Measurements from ENCODE around the gene GRIA3. TPM values are rescaled to one million over a fixed set of nuclear protein-coding genes. Genes with fewer than 3 reads are reported as not detected.

Gene GRIA3
- total RNA-seq, 1 donor from 2014 or later: 1.4 TPM

- H3K27ac Mint-ChIP-seq (ENCODE audit: unreplicated experiment): no peak overlapping the region
- H3K4me3 Mint-ChIP-seq: no peak overlapping the region
- H3K27me3 Mint-ChIP-seq (ENCODE audit: low read depth): no peaks in the 10 kb centered on the region
- peaks cover 5% of the 10 kb centered on the region for H3K36me3 Mint-ChIP-seq (ENCODE audit: low read depth)
- no peaks in the 10 kb centered on the region for H3K4me1 Mint-ChIP-seq
- no peak for TF ChIP-seq CTCF (conservative IDR thresholded peaks at IDR 0.05)
- H3K9me3 Mint-ChIP-seq: peaks cover 9% of the 10 kb centered on the region
- DNase-seq (ENCODE audit: low read depth, low spot score): no peak
These were observed 79.2 kb downstream of the GRIA3 start for GRCh38 chrX:123263270-123263669.

- H3K4me1 Mint-ChIP-seq: peaks cover 1% of the 10 kb centered on the region
- peaks cover 5% of the 10 kb centered on the region for H3K36me3 Mint-ChIP-seq (ENCODE audit: low read depth)
- no peak for TF ChIP-seq CTCF (conservative IDR thresholded peaks at IDR 0.05)
- H3K9me3 Mint-ChIP-seq: peaks cover 11% of the 10 kb centered on the region
- no peaks in the 10 kb centered on the region for H3K27me3 Mint-ChIP-seq (ENCODE audit: low read depth)
- DNase-seq (ENCODE audit: low read depth, low spot score): no peak
- no peak overlapping the region for H3K27ac Mint-ChIP-seq (ENCODE audit: unreplicated experiment)
- no peak overlapping the region for H3K4me3 Mint-ChIP-seq
These were observed 79.7 kb downstream of the GRIA3 start for GRCh38 chrX:123263747-123264146.

GRCh38 chrX:123267220-123267619 lies 83.1 kb downstream of the GRIA3 start:
- TF ChIP-seq CTCF (conservative IDR thresholded peaks at IDR 0.05): no peak
- Mint-ChIP-seq H3K36me3 (ENCODE audit: low read depth) (peaks cover 5% of the 10 kb centered on the region), H3K4me1 (peaks cover 4% of the 10 kb centered on the region), H3K4me3 (no peak overlapping the region), H3K27ac (ENCODE audit: unreplicated experiment) (no peak overlapping the region), H3K9me3 (peaks cover 11% of the 10 kb centered on the region), H3K27me3 (ENCODE audit: low read depth) (no peaks in the 10 kb centered on the region)
- DNase-seq (ENCODE audit: low read depth, low spot score): no peak

- no peak for DNase-seq (ENCODE audit: low read depth, low spot score)
- H3K4me1 Mint-ChIP-seq: peaks cover 4% of the 10 kb centered on the region
- H3K9me3 Mint-ChIP-seq: peaks cover 4% of the 10 kb centered on the region
- no peak for TF ChIP-seq CTCF (conservative IDR thresholded peaks at IDR 0.05)
- no peak overlapping the region for H3K4me3 Mint-ChIP-seq
- H3K36me3 Mint-ChIP-seq (ENCODE audit: low read depth): no peaks in the 10 kb centered on the region
- H3K27ac Mint-ChIP-seq (ENCODE audit: unreplicated experiment): no peak overlapping the region
- no peaks in the 10 kb centered on the region for H3K27me3 Mint-ChIP-seq (ENCODE audit: low read depth)
These were observed 87.8 kb downstream of the GRIA3 start for GRCh38 chrX:123271902-123272301.

- Mint-ChIP-seq H3K4me1 (peaks cover 4% of the 10 kb centered on the region), H3K9me3 (peaks cover 4% of the 10 kb centered on the region), H3K4me3 (no peak overlapping the region), H3K36me3 (ENCODE audit: low read depth) (no peaks in the 10 kb centered on the region), H3K27me3 (ENCODE audit: low read depth) (no peaks in the 10 kb centered on the region), H3K27ac (ENCODE audit: unreplicated experiment) (no peak overlapping the region)
- no peak for TF ChIP-seq CTCF (conservative IDR thresholded peaks at IDR 0.05)
- no peak for DNase-seq (ENCODE audit: low read depth, low spot score)
These were observed 88.6 kb downstream of the GRIA3 start for GRCh38 chrX:123272630-123273029.

GRCh38 chrX:123274796-123275195 lies 90.7 kb downstream of the GRIA3 start:
- H3K9me3 Mint-ChIP-seq: peaks cover 7% of the 10 kb centered on the region

More at GRCh38 chrX:123274796-123275195, 90.7 kb downstream of the GRIA3 start:
- Mint-ChIP-seq H3K27ac (ENCODE audit: unreplicated experiment) (no peak overlapping the region), H3K36me3 (ENCODE audit: low read depth) (no peaks in the 10 kb centered on the region), H3K27me3 (ENCODE audit: low read depth) (no peaks in the 10 kb centered on the region), H3K4me3 (no peak overlapping the region), H3K4me1 (no peaks in the 10 kb centered on the region)
- no peak for DNase-seq (ENCODE audit: low read depth, low spot score)
- no peak for TF ChIP-seq CTCF (conservative IDR thresholded peaks at IDR 0.05)

All from neural crest cell (in vitro differentiated cells).